GM10266 (cell line): ENCODE measurements around the gene SLC10A3.
A peak's percentile ranks its signal among the peaks of the same experiment; 100 is the strongest.

Experiments
- DNase-seq: peaks from one replicate; pipeline ENCODE4 v3.0.0; 2012; ENCODE audit errors: extremely low spot score
- CTCF ChIP-seq: IDR thresholded peaks from 2 replicates; pipeline ENCODE4 v1.5.1; 2012; ENCODE audit warnings: mild to moderate bottlenecking, low read depth; ENCODE audit not compliant: control insufficient read depth, insufficient read depth; ENCODE audit errors: missing control alignments

Gene SLC10A3

GRCh38 chrX:154481911-154482601 lies 8.4 kb downstream of the SLC10A3 start:
- no peak for DNase-seq

GRCh38 chrX:154481195-154481594 lies 9.2 kb downstream of the SLC10A3 start:
- no peak for TF ChIP-seq CTCF
- no peak for DNase-seq

More at GRCh38 chrX:154481911-154482601, 8.4 kb downstream of the SLC10A3 start:
- no peak for TF ChIP-seq CTCF

GRCh38 chrX:154478728-154479622 lies 11.5 kb downstream of the SLC10A3 start, which contains the start of gene LAGE3:
LAGE3 (minus strand) TSS chrX:154479281; CDS start chrX:154478915, 366 bp downstream.
- TF ChIP-seq CTCF: no peak

GRCh38 chrX:154477891-154478477 lies 12.4 kb downstream of the SLC10A3 start:
- no peak for TF ChIP-seq CTCF
- no peak for DNase-seq

More at GRCh38 chrX:154478728-154479622, 11.5 kb downstream of the SLC10A3 start, which contains the start of gene LAGE3:
- DNase-seq: peak; percentile 92

- no peak for TF ChIP-seq CTCF
- no peak for DNase-seq
These were observed 13.6 kb downstream of the SLC10A3 start for GRCh38 chrX:154476821-154477220.

- no peak for TF ChIP-seq CTCF
- no peak for DNase-seq
These were observed 16.7 kb downstream of the SLC10A3 start for GRCh38 chrX:154473683-154474082.
